ENCODE data around the gene MINAR1.
"Not testable (repeated sequence)": the region's sequence is repeated elsewhere in the genome, so short reads cannot be mapped to it uniquely, and the experiment has no call there.

DNA sequence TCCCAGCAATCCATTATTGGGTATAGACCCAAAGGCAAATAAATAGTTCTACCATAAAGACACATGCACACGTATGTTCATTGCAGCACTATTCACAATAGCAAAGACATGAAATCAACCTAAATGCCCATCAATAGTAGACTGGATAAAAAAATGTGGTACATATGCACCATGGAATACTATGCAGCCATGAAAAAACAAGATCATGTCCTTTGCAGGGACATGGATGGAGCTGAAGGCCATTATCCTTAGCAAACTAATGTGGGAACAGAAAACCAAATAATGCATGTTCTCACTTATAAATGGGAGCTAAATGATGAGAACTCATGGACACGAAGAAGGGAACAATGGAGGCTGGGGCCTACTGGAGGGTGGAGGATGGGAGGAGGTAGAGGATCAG lies 5.2 kb upstream of the MINAR1 start:
- TF ChIP-seq, protein P1, sequence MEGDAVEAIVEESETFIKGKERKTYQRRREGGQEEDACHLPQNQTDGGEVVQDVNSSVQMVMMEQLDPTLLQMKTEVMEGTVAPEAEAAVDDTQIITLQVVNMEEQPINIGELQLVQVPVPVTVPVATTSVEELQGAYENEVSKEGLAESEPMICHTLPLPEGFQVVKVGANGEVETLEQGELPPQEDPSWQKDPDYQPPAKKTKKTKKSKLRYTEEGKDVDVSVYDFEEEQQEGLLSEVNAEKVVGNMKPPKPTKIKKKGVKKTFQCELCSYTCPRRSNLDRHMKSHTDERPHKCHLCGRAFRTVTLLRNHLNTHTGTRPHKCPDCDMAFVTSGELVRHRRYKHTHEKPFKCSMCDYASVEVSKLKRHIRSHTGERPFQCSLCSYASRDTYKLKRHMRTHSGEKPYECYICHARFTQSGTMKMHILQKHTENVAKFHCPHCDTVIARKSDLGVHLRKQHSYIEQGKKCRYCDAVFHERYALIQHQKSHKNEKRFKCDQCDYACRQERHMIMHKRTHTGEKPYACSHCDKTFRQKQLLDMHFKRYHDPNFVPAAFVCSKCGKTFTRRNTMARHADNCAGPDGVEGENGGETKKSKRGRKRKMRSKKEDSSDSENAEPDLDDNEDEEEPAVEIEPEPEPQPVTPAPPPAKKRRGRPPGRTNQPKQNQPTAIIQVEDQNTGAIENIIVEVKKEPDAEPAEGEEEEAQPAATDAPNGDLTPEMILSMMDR (IDR thresholded peaks at IDR 0.05) = not testable (repeated sequence)
- TF ChIP-seq POLR2A (IDR thresholded peaks at IDR 0.05) = not testable (repeated sequence)
